NB4 (cell line): Measurements from ENCODE around the gene GPR146.

Source experiments
- DNase-seq: peaks from one replicate; pipeline ENCODE4 v3.0.0; 2010; ENCODE audit warnings: low read depth
- H3K4me3 ChIP-seq: one replicate; pipeline ENCODE4 v1.5.1; 2011; ENCODE audit warnings: mild to moderate bottlenecking, low read depth, low read length, moderate library complexity
- MYC ChIP-seq: IDR thresholded peaks from 2 replicates; pipeline ENCODE4 v1.6.1; 2011; ENCODE audit warnings: low read depth, low read length
- POLR2A ChIP-seq: IDR thresholded peaks from 2 replicates; pipeline ENCODE4 v1.6.1; 2011; ENCODE audit warnings: mild to moderate bottlenecking; ENCODE audit not compliant: insufficient read length; ENCODE audit errors: extremely low read depth
- TF ChIP-seq, protein P1 (sequence below): IDR thresholded peaks from one replicate; pipeline ENCODE4 v1.5.1; 2012; ENCODE audit warnings: low read depth, low read length
- TF ChIP-seq, protein P2 (sequence below): IDR thresholded peaks from 2 replicates; pipeline ENCODE4 v1.6.1; 2011; ENCODE audit warnings: low read depth, low read length

Gene GPR146

DNA sequence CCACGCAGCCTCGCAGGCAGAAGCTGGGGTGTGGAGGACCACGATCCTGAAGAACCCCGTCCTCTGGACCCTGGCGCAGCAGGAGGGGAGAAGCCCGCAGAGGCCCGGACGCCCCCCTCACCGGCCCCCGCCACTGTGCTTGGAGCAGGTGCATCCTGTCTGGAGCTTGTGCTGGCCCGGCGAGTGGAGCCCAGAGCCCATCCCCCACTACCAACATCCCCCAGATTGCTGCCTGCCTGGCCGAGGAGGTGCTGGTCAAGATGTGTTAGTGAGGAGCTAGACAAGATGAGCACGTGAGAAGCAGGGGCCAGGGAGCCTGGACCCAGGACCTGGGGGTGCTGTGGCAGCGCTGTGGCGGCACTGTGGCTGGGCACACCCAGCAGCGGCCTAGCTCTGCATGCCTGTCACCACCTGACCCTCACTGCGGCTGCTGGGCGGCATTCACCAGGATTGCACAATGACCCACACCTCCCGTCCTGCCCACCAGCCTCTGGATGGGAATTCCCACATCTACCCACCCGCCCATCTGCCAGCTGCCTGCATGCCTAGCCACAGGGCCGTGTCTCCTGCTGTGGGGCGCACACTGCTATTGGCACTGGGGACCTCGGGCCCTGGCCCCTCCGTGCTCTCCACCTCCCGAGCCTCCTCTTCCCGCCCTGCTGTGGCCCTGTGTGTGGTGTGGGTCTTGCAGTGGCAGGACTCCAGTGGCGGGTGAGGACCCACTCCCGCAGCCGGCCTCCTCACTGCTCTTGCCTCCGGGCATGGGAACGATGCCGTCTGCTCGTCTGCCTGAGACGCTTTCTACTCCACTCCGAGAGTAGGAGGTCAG lies 11.8 kb downstream of the GPR146 start:
- H3K4me3 ChIP-seq, result no peak overlapping the region
- peak; percentile 30 for DNase-seq
- TF ChIP-seq, protein P1, sequence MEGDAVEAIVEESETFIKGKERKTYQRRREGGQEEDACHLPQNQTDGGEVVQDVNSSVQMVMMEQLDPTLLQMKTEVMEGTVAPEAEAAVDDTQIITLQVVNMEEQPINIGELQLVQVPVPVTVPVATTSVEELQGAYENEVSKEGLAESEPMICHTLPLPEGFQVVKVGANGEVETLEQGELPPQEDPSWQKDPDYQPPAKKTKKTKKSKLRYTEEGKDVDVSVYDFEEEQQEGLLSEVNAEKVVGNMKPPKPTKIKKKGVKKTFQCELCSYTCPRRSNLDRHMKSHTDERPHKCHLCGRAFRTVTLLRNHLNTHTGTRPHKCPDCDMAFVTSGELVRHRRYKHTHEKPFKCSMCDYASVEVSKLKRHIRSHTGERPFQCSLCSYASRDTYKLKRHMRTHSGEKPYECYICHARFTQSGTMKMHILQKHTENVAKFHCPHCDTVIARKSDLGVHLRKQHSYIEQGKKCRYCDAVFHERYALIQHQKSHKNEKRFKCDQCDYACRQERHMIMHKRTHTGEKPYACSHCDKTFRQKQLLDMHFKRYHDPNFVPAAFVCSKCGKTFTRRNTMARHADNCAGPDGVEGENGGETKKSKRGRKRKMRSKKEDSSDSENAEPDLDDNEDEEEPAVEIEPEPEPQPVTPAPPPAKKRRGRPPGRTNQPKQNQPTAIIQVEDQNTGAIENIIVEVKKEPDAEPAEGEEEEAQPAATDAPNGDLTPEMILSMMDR, result no peak
- TF ChIP-seq MYC, result no peak
- TF ChIP-seq, protein P2, sequence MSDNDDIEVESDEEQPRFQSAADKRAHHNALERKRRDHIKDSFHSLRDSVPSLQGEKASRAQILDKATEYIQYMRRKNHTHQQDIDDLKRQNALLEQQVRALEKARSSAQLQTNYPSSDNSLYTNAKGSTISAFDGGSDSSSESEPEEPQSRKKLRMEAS, result no peak
- no peak for TF ChIP-seq POLR2A

DNA sequence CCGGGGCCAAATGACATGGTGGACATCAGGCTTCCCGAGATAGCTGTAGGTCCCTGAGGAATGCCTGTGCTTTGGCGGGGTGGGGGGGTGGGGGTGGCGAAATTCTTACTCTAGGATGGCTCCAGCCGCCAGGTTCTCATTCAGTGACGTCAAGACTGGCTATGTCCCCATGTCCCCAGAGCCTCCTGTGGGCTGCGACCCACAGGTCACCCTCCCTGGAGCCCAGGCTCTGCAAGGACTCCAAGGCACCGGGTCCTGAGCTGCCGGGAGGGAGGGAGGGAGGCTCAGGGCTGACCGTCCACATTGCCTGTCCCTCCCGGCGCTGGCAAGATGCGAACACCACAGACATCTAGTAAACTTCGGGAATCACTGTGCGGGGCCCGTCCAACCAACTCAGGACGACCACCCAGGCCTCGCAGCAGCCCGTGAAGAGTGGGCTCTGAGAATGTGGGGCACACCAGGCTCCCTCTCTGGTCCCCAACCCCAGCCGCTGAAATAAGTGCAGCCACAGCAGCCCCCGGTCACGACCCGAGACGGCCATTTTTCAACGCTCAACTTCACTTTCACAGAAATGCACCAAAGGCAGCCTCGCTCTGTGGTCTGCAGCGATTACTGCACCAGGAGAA lies 12.6 kb downstream of the GPR146 start:
- TF ChIP-seq, protein P1, result no peak
- TF ChIP-seq MYC (no peak), POLR2A (no peak)
- TF ChIP-seq, protein P2, result no peak
- no peak for DNase-seq
- no peak overlapping the region for H3K4me3 ChIP-seq

DNA sequence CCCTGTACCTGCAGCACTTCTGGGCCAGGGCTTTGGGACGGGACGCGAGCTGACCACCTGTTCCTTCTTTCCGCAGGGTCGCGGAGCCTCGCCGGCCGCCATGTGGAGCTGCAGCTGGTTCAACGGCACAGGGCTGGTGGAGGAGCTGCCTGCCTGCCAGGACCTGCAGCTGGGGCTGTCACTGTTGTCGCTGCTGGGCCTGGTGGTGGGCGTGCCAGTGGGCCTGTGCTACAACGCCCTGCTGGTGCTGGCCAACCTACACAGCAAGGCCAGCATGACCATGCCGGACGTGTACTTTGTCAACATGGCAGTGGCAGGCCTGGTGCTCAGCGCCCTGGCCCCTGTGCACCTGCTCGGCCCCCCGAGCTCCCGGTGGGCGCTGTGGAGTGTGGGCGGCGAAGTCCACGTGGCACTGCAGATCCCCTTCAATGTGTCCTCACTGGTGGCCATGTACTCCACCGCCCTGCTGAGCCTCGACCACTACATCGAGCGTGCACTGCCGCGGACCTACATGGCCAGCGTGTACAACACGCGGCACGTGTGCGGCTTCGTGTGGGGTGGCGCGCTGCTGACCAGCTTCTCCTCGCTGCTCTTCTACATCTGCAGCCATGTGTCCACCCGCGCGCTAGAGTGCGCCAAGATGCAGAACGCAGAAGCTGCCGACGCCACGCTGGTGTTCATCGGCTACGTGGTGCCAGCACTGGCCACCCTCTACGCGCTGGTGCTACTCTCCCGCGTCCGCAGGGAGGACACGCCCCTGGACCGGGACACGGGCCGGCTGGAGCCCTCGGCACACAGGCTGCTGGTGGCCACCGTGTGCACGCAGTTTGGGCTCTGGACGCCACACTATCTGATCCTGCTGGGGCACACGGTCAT lies 13.3 kb downstream of the GPR146 start:
- TF ChIP-seq POLR2A (no peak), MYC (no peak)
- TF ChIP-seq, protein P1, result no peak
- TF ChIP-seq, protein P2, result no peak
- DNase-seq, result no peak
- no peak overlapping the region for H3K4me3 ChIP-seq

DNA sequence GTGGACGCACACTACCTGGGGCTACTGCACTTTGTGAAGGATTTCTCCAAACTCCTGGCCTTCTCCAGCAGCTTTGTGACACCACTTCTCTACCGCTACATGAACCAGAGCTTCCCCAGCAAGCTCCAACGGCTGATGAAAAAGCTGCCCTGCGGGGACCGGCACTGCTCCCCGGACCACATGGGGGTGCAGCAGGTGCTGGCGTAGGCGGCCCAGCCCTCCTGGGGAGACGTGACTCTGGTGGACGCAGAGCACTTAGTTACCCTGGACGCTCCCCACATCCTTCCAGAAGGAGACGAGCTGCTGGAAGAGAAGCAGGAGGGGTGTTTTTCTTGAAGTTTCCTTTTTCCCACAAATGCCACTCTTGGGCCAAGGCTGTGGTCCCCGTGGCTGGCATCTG lies 14.0 kb downstream of the GPR146 start:
- TF ChIP-seq, protein P1, result no peak
- TF ChIP-seq, protein P2, result no peak
- TF ChIP-seq POLR2A (no peak), MYC (no peak)
- DNase-seq, result no peak
- H3K4me3 ChIP-seq, result no peak overlapping the region

DNA sequence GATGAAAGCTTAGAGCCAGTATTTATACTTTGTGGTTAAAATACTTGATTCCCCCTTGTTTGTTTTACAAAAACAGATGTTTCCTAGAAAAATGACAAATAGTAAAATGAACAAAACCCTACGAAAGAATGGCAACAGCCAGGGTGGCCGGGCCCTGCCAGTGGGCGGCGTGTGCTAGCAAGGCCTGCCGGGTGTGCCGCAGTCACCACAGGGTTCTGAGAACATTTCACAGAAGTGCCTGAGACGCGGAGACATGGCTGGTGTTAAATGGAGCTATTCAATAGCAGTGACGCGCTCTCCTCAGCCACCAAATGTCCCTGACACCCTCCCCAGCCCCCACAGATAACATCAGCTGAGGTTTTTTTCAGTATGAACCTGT lies 14.5 kb downstream of the GPR146 start:
- TF ChIP-seq MYC (no peak), POLR2A (no peak)
- TF ChIP-seq, protein P2, result no peak
- TF ChIP-seq, protein P1, result no peak
- DNase-seq, result no peak
- no peak overlapping the region for H3K4me3 ChIP-seq
